SU-DHL-6 (cell line): ENCODE results near the gene MICAL1.

Experiments
- H2AFZ ChIP-seq: fragments of 200-600 bp; sonication (generic); 2 replicates; pipeline ENCODE4 v1.6.1; 2014; ENCODE audit warnings: low read depth, mild to moderate bottlenecking, moderate library complexity, mixed read lengths, antibody characterized with exemption, low read length; ENCODE audit not compliant: severe bottlenecking
- H3F3A ChIP-seq: fragments of 200-600 bp; shearing (Covaris generic); 2 replicates; pipeline ENCODE4 v1.6.0; 2016; ENCODE audit warnings: antibody characterized with exemption, mild to moderate bottlenecking; ENCODE audit not compliant: insufficient read depth
- H3K27ac ChIP-seq: fragments of 200-600 bp; sonication (generic); 2 replicates; pipeline ENCODE4 v1.5.1; 2016; ENCODE audit warnings: low read depth, mild to moderate bottlenecking, low read length, moderate library complexity, mixed read lengths
- H3K27me3 ChIP-seq: fragments of 200-600 bp; sonication (generic), shearing (Covaris generic); 2 replicates; pipeline ENCODE4 v1.6.0; 2014; ENCODE audit warnings: mild to moderate bottlenecking, low read length
- H3K36me3 ChIP-seq: fragments of 200-600 bp; sonication (generic); 2 replicates; pipeline ENCODE4 v1.6.1; 2014; ENCODE audit warnings: mild to moderate bottlenecking, low read length, mixed read lengths
- H3K4me2 ChIP-seq: fragments of 300-600, 200-600 bp; shearing (Covaris generic), sonication (generic); 2 replicates; pipeline ENCODE4 v1.6.0; 2014; ENCODE audit warnings: low read length, low read depth, mild to moderate bottlenecking; ENCODE audit not compliant: poor library complexity, severe bottlenecking
- H3K4me3 ChIP-seq: fragments of 200-600 bp; sonication (generic); 2 replicates; pipeline ENCODE4 v1.5.1; 2014; ENCODE audit warnings: antibody characterized with exemption, low read length, mild to moderate bottlenecking, mixed read lengths; ENCODE audit not compliant: insufficient read depth, poor library complexity, severe bottlenecking
- H3K79me2 ChIP-seq: fragments of 200-600 bp; sonication (generic); 2 replicates; pipeline ENCODE4 v1.6.1; 2014; ENCODE audit warnings: mild to moderate bottlenecking, low read length, moderate library complexity; ENCODE audit not compliant: insufficient read depth
- H3K9ac ChIP-seq: fragments of 200-600 bp; sonication (generic); 2 replicates; pipeline ENCODE4 v1.7.0; 2014; ENCODE audit warnings: mild to moderate bottlenecking, low read length
- H3K9me2 ChIP-seq: fragments of 200-600 bp; sonication (generic); replicated peaks from 2 replicates; pipeline ENCODE4 v1.6.1; 2014; ENCODE audit warnings: low read length; ENCODE audit not compliant: insufficient read depth
- H3K9me3 ChIP-seq: fragments of 200-600 bp; sonication (generic); 2 replicates; pipeline ENCODE4 v1.6.1; 2014; ENCODE audit warnings: low read length, mixed read lengths; ENCODE audit not compliant: insufficient read depth
- H4K20me1 ChIP-seq: fragments of 200-600 bp; sonication (generic); 2 replicates; pipeline ENCODE4 v1.6.1; 2014; ENCODE audit warnings: low read depth, mild to moderate bottlenecking, antibody characterized with exemption, low read length, moderate library complexity, mixed read lengths
- CTCF ChIP-seq: fragments of 200-600 bp; sonication (generic); IDR thresholded peaks from one replicate; pipeline ENCODE4 v1.5.1; 2017; ENCODE audit warnings: antibody characterized with exemption, mild to moderate bottlenecking, low read length, moderate library complexity; ENCODE audit not compliant: insufficient read depth, poor library complexity, severe bottlenecking
- EZH2phosphoT487 ChIP-seq: fragments of 200-600 bp; sonication (generic), shearing (Covaris generic); conservative IDR thresholded peaks from 2 replicates; pipeline ENCODE4 v1.6.1; 2018; ENCODE audit warnings: mild to moderate bottlenecking, antibody characterized with exemption, low read length, moderate library complexity, mixed read lengths

MICAL1 gene

GRCh38 chr6:109406196-109406595 lies 49.4 kb downstream of the MICAL1 start:
- Histone ChIP-seq H3K79me2 (no peaks in the 10 kb centered on the region), H3K9me2 (no peaks in the 10 kb centered on the region), H4K20me1 (no peaks in the 10 kb centered on the region), H3K9me3 (no peaks in the 10 kb centered on the region), H3K4me2 (no peak overlapping the region), H2AFZ (no peak overlapping the region), H3K36me3 (no peaks in the 10 kb centered on the region), H3F3A (no peaks in the 10 kb centered on the region), H3K9ac (no peak overlapping the region), H3K4me3 (no peak overlapping the region), H3K27ac (no peak overlapping the region), H3K27me3 (no peaks in the 10 kb centered on the region)
- no peak for TF ChIP-seq EZH2phosphoT487
- TF ChIP-seq CTCF: no peak

DNA sequence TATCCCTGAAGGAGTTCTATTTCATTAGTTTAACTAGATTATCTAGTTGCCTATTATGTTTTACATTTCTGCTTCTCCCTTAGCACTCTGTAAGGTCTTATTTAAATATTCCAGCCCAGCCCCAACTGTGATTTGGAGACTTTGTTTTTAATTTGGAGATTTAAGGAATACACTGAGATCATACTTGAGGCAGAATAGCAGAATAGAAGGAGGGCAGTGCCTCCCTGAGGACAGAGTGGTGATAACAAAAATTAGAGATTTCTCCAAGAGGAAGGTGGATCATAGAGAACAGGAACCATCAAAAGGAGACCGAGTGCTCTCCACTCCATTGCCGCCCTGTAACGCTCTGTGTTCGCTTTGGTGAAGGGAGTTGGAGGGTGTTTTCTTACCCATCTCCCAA lies 58.6 kb downstream of the MICAL1 start:
- TF ChIP-seq CTCF (no peak), EZH2phosphoT487 (no peak)
- Histone ChIP-seq H3K9ac (no peak overlapping the region), H3K4me3 (no peak overlapping the region), H3F3A (no peaks in the 10 kb centered on the region), H3K9me2 (no peaks in the 10 kb centered on the region), H3K27me3 (no peaks in the 10 kb centered on the region), H3K9me3 (no peaks in the 10 kb centered on the region), H3K27ac (no peak overlapping the region), H3K36me3 (no peaks in the 10 kb centered on the region), H3K79me2 (no peaks in the 10 kb centered on the region), H4K20me1 (no peaks in the 10 kb centered on the region), H2AFZ (no peak overlapping the region), H3K4me2 (no peak overlapping the region)

DNA sequence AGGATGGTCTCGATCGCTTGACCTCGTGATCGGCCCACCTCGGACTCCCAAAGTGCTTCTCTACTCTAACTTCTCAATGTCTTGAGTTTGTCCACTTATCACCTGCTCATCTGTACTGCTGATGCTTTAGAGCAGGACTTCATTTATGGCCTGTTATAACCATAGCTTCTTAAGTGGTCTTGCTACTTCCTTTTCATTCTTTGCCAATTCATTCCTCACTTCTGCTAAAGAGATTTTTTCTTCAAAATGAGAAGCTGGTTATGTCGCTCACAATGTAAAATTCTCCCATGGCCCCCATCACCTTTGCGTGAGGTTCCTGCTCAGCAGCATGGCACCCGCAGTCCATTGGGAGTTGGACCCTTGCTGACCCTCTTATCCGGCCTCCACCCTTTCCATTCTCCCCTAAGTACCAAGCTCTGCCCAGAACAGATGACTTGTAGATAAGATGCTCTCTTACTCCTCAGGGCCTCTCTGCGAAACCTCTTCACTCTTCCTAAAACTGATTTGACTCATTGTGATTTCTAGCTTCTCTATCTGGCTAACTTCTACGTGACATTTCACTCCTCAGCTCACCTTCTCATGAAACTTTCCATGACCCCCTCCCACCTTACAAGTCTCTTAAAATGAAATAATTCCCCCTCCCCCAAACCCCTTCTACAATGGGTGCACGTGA lies 59.4 kb downstream of the MICAL1 start:
- Histone ChIP-seq H3K27me3 (no peaks in the 10 kb centered on the region), H3K9ac (no peak overlapping the region), H3K36me3 (no peaks in the 10 kb centered on the region), H3K9me3 (no peaks in the 10 kb centered on the region), H3K27ac (no peak overlapping the region), H3K79me2 (no peaks in the 10 kb centered on the region), H4K20me1 (no peaks in the 10 kb centered on the region), H3F3A (no peaks in the 10 kb centered on the region), H2AFZ (no peak overlapping the region), H3K4me2 (no peak overlapping the region), H3K4me3 (no peak overlapping the region), H3K9me2 (no peaks in the 10 kb centered on the region)
- TF ChIP-seq EZH2phosphoT487: no peak
- no peak for TF ChIP-seq CTCF
